PC-9 (cell line): ENCODE measurements around the gene FGF22.

Experiments used
- EZH2 ChIP-seq: fragments of 200-600 bp; sonication (generic); IDR thresholded peaks from 2 replicates; pipeline ENCODE4 v1.8.0; 2017; ENCODE audit warnings: antibody characterized with exemption, low read depth
- TF ChIP-seq, protein P1 (sequence below): fragments of 200-600 bp; sonication (generic); conservative IDR thresholded peaks from 2 replicates; pipeline ENCODE4 v1.6.1; 2017; ENCODE audit warnings: mixed run types, antibody characterized with exemption, mild to moderate bottlenecking, moderate library complexity

GRCh38 chr19:609004-609346 lies 30.7 kb upstream of the FGF22 start:
- TF ChIP-seq EZH2: no peak
- TF ChIP-seq, protein P1, sequence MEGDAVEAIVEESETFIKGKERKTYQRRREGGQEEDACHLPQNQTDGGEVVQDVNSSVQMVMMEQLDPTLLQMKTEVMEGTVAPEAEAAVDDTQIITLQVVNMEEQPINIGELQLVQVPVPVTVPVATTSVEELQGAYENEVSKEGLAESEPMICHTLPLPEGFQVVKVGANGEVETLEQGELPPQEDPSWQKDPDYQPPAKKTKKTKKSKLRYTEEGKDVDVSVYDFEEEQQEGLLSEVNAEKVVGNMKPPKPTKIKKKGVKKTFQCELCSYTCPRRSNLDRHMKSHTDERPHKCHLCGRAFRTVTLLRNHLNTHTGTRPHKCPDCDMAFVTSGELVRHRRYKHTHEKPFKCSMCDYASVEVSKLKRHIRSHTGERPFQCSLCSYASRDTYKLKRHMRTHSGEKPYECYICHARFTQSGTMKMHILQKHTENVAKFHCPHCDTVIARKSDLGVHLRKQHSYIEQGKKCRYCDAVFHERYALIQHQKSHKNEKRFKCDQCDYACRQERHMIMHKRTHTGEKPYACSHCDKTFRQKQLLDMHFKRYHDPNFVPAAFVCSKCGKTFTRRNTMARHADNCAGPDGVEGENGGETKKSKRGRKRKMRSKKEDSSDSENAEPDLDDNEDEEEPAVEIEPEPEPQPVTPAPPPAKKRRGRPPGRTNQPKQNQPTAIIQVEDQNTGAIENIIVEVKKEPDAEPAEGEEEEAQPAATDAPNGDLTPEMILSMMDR: no peak
